ENCODE results near the gene NRDC.

- TF ChIP-seq, protein P1, sequence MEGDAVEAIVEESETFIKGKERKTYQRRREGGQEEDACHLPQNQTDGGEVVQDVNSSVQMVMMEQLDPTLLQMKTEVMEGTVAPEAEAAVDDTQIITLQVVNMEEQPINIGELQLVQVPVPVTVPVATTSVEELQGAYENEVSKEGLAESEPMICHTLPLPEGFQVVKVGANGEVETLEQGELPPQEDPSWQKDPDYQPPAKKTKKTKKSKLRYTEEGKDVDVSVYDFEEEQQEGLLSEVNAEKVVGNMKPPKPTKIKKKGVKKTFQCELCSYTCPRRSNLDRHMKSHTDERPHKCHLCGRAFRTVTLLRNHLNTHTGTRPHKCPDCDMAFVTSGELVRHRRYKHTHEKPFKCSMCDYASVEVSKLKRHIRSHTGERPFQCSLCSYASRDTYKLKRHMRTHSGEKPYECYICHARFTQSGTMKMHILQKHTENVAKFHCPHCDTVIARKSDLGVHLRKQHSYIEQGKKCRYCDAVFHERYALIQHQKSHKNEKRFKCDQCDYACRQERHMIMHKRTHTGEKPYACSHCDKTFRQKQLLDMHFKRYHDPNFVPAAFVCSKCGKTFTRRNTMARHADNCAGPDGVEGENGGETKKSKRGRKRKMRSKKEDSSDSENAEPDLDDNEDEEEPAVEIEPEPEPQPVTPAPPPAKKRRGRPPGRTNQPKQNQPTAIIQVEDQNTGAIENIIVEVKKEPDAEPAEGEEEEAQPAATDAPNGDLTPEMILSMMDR (IDR thresholded peaks at IDR 0.05; ENCODE audit: low read length): no peak
- no peak for TF ChIP-seq EZH2phosphoT487 (IDR thresholded peaks at IDR 0.05; ENCODE audit: low read length)
These were observed 3.2 kb downstream of the NRDC start for GRCh38 chr1:51875291-51875772.
